Measurements from ENCODE around the gene PRDM16. TPM values are rescaled to one million over a fixed set of nuclear protein-coding genes. Genes with fewer than 3 reads are reported as not detected.

Gene PRDM16
- total and polyA plus RNA-seq, 2 of the 8 experiments (the other 6 are each of a cell fraction or from before 2014, with no cell fraction given) = 0.39 to 0.43 TPM

- Histone ChIP-seq H2BK20ac (ENCODE audit: low read length) (no peak overlapping the region), H3K4me3 (ENCODE audit: extremely low read depth in 1 of 4, insufficient read depth in 2 of 4, low read depth in 3 of 4, low read length in 4 of 4) (peak overlapping the region in 3 of 4 experiments; percentile 20 to 57 (median 23); a peak in 5 of 8 replicates), H3K27ac (ENCODE audit: low read depth, low read length) (no peak overlapping the region), H3K56ac (replicated peaks; ENCODE audit: insufficient read length, low read depth, low read length) (no peak overlapping the region), H2BK5ac (ENCODE audit: low read depth, low read length) (no peak overlapping the region), H3K4me1 (replicated peaks in 1 of 4; ENCODE audit: control insufficient read depth in 3 of 4, insufficient read depth in 4 of 4, low read length in 3 of 4) (peaks cover 0 to 41% (median 28%) of the 10 kb centered on the region in 4 experiments; a peak in 6 of 7 replicates), H2BK12ac (ENCODE audit: low read depth, low read length) (peak overlapping the region; percentile 39; the same call in 1 of the 2 replicates), H3K36me3 (ENCODE audit: control insufficient read depth in 2 of 4, insufficient read depth in 4 of 4, low read length in 3 of 4) (peaks cover 0 to 8% (median 0%) of the 10 kb centered on the region in 4 experiments; a peak in 1 of 8 replicates), H3K4me2 (ENCODE audit: insufficient read depth in 1 of 2, low read depth in 2 of 2, low read length in 2 of 2) (peak overlapping the region; percentile 64 to 75), H3K4ac (replicated peaks; ENCODE audit: insufficient read length, low read depth, low read length) (no peak overlapping the region), H2BK15ac (ENCODE audit: low read length) (no peak overlapping the region), H4K20me1 (replicated peaks in 1 of 2; ENCODE audit: control insufficient read depth in 1 of 2, insufficient read depth in 2 of 2, low read length in 2 of 2) (peaks cover 6 to 12% of the 10 kb centered on the region in 2 experiments), H3K23ac (ENCODE audit: insufficient read length) (no peak overlapping the region), H2AFZ (ENCODE audit: low read length) (no peak overlapping the region), H3K79me2 (ENCODE audit: control insufficient read depth in 1 of 2, insufficient read depth in 2 of 2, low read length in 2 of 2) (no peaks in the 10 kb centered on the region), H2AK5ac (ENCODE audit: low read depth, low read length) (no peak overlapping the region), H4K8ac (ENCODE audit: extremely low read depth, insufficient read depth, low read length) (peak overlapping the region; percentile 68; the same call in 1 of the 2 replicates), H3K14ac (ENCODE audit: insufficient read length) (no peak overlapping the region), H2BK120ac (replicated peaks; ENCODE audit: low read depth, low read length) (no peak overlapping the region), H3K18ac (ENCODE audit: extremely low read depth, low read length) (no peak overlapping the region), H3K79me1 (ENCODE audit: low read depth, low read length) (no peaks in the 10 kb centered on the region), H4K91ac (replicated peaks; ENCODE audit: insufficient read length, low read length) (no peak overlapping the region), H4K5ac (ENCODE audit: insufficient read length, low read depth, low read length) (no peak overlapping the region), H3K23me2 (ENCODE audit: low read depth, low read length) (peaks cover 13% of the 10 kb centered on the region; the same call in 1 of the 2 replicates), H3K9ac (replicated peaks in 1 of 4; ENCODE audit: extremely low read depth in 1 of 4, low read depth in 3 of 4, low read length in 3 of 4) (no peak overlapping the region), H3K27me3 (replicated peaks in 1 of 4; ENCODE audit: control insufficient read depth in 3 of 4, extremely low read depth in 1 of 4, insufficient read depth in 3 of 4, low read length in 3 of 4) (peaks cover 54 to 81% (median 67%) of the 10 kb centered on the region in 4 experiments), H3K9me3 (ENCODE audit: insufficient read depth in 2 of 2, low read depth in 1 of 2, low read length in 1 of 2) (no peaks in the 10 kb centered on the region; a peak in 1 of 4 replicates)
- WGBS, 2 experiments (ENCODE audit: extremely low coverage in 1 of 2, insufficient coverage in 1 of 2, insufficient read length in 1 of 2, insufficient replicate concordance in 2 of 2, low coverage in 1 of 2, low lambda C conversion rate in 2 of 2, missing lambda C conversion rate in 1 of 2) = 4% methylated on average over 8 of the region's 9 CpGs; no CpG with 5 or more reads in 1 of the 2 experiments
- peak; percentile 68; the same call in 1 of the 2 replicates for TF ChIP-seq CBX8 (IDR thresholded peaks at IDR 0.05; ENCODE audit: borderline replicate concordance, low read depth, low read length)
- no peak for TF ChIP-seq USF2 (IDR thresholded peaks at IDR 0.05; ENCODE audit: low read length)
- TF ChIP-seq CBX5 (IDR thresholded peaks at IDR 0.05; ENCODE audit: low read depth, low read length) = no peak
- TF ChIP-seq POLR2A (IDR thresholded peaks at IDR 0.05; ENCODE audit: control extremely low read depth in 1 of 2, low read depth in 2 of 2, low read length in 2 of 2) = no peak
- TF ChIP-seq RNF2 (IDR thresholded peaks at IDR 0.05; ENCODE audit: borderline replicate concordance, low read depth, low read length, missing control alignments, poor library complexity, severe bottlenecking) = peak; percentile 80
- TF ChIP-seq EZH2 (IDR thresholded peaks at IDR 0.05; ENCODE audit: low read depth, low read length, severe bottlenecking) = peak; percentile 78
- TF ChIP-seq BCL11A (IDR thresholded peaks at IDR 0.05; ENCODE audit: low read depth in 2 of 2, low read length in 2 of 2) = no peak
- no peak for TF ChIP-seq ATF3 (IDR thresholded peaks at IDR 0.05; ENCODE audit: insufficient read depth, low read depth, low read length)
- no peak for TF ChIP-seq HDAC6 (IDR thresholded peaks at IDR 0.05; ENCODE audit: low read depth, low read length)
- FAIRE-seq (no peak), DNase-seq (ENCODE audit: low read depth in 1 of 2, low spot score in 2 of 2) (no peak)
- ChIA-PET CTCF (ENCODE audit: partially characterized antibody) (interaction anchor here (0.8 kb wide), 2 partner anchors 16 to 351 kb away, joined by 3 read pairs; no protein-coding TSS in a partner anchor), POLR2A (ENCODE audit: partially characterized antibody) (no interaction called here)
Measured at GRCh38 chr1:3073186-3073488, 4.1 kb downstream of the PRDM16 start.

Measured in H1 (cell line).